Progenitor cell of endocrine pancreas (in vitro differentiated cells): ENCODE results near the gene TBC1D25. TPM values are rescaled to one million over a fixed set of nuclear protein-coding genes. Genes with fewer than 3 reads are reported as not detected.

Experiments used
- DNase-seq: peaks from one replicate; pipeline ENCODE4 v3.0.0; 2021; ENCODE audit warnings: low spot score; ENCODE audit not compliant: unreplicated experiment
- H3K27ac Mint-ChIP-seq: 2 replicates; pipeline ENCODE4 v1.8.0; 2021; ENCODE audit warnings: mild to moderate bottlenecking, moderate library complexity, mixed read lengths
- H3K27me3 Mint-ChIP-seq: 2 replicates; pipeline ENCODE4 v1.8.0; 2021; ENCODE audit warnings: mixed read lengths
- H3K36me3 Mint-ChIP-seq: 2 replicates; pipeline ENCODE4 v1.8.0; 2022; ENCODE audit warnings: mixed read lengths; ENCODE audit not compliant: insufficient read depth
- H3K4me1 Mint-ChIP-seq: 2 replicates; pipeline ENCODE4 v1.8.0; 2021; ENCODE audit warnings: low read depth, mixed read lengths
- H3K4me3 Mint-ChIP-seq: 2 replicates; pipeline ENCODE4 v1.8.0; 2021; ENCODE audit warnings: low read depth, mild to moderate bottlenecking, moderate library complexity, mixed read lengths
- H3K9me3 Mint-ChIP-seq: 2 replicates; pipeline ENCODE4 v1.8.0; 2021; ENCODE audit warnings: low read depth, mixed read lengths
- total RNA-seq: library from RNA; stranded (reverse); gene quantifications from 2 replicates; pipeline ENCODE4 v1.2.1, GENCODE V29; 2021
- TF ChIP-seq, protein P1 (sequence below): fragments of 200-600 bp; sonication (generic); IDR thresholded peaks from one replicate; pipeline ENCODE4 v1.5.0; 2021; ENCODE audit warnings: antibody characterized with exemption, mild to moderate bottlenecking; ENCODE audit not compliant: unreplicated experiment

Gene TBC1D25
- total RNA-seq, 1 donor from 2014 or later: 12.6 TPM

DNA sequence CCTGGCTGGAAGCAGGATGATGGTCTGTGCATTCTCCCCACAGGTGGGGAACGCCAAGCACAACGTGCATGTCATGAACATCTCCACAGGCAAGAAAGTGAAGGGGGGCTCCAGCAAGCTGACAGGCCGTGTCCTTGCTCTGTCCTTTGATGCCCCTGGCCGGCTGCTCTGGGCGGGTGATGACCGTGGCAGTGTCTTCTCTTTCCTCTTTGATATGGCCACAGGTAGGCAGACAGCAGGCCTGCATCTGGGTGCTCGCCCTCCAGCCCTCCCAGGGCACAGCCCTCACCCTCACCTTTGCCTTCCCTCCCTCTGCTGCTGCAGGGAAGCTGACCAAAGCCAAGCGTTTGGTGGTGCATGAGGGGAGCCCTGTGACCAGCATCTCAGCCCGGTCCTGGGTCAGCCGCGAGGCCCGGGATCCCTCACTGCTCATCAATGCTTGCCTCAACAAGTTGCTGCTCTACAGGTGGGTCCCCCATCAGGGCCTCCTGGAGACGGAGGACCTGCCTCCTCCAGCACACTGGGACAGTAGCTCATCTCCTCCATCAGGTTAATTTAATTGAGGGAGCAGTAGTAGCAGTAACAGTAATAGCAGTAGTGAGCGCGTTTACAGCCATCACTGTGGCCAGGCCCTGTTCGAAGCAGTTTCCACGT is 62.4 kb downstream of the TBC1D25 start:
- H3K9me3 Mint-ChIP-seq: peaks cover 9% of the 10 kb centered on the region

DNA sequence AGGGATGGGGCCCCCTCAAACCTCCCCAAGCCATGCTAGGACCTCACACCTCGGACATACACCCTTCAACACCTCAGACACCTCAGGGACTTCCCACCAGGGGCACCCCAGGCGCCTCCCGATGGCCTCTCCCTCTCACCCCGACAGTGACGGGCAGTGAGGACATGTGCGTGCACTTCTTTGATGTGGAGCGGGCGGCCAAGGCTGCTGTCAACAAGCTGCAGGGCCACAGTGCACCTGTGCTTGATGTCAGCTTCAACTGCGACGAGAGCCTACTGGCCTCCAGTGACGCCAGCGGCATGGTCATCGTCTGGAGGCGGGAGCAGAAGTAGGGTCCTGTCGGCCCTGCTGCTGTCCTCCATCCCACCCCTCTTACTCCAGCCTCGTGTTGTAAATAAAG is 65.2 kb downstream of the TBC1D25 start:
- H3K36me3 Mint-ChIP-seq: peaks cover 14% of the 10 kb centered on the region
- TF ChIP-seq, protein P1, sequence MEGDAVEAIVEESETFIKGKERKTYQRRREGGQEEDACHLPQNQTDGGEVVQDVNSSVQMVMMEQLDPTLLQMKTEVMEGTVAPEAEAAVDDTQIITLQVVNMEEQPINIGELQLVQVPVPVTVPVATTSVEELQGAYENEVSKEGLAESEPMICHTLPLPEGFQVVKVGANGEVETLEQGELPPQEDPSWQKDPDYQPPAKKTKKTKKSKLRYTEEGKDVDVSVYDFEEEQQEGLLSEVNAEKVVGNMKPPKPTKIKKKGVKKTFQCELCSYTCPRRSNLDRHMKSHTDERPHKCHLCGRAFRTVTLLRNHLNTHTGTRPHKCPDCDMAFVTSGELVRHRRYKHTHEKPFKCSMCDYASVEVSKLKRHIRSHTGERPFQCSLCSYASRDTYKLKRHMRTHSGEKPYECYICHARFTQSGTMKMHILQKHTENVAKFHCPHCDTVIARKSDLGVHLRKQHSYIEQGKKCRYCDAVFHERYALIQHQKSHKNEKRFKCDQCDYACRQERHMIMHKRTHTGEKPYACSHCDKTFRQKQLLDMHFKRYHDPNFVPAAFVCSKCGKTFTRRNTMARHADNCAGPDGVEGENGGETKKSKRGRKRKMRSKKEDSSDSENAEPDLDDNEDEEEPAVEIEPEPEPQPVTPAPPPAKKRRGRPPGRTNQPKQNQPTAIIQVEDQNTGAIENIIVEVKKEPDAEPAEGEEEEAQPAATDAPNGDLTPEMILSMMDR: no peak
- DNase-seq: no peak
- no peak overlapping the region for H3K4me3 Mint-ChIP-seq
- H3K4me1 Mint-ChIP-seq: no peaks in the 10 kb centered on the region
- H3K9me3 Mint-ChIP-seq: peaks cover 13% of the 10 kb centered on the region
- H3K27me3 Mint-ChIP-seq: no peaks in the 10 kb centered on the region
- H3K27ac Mint-ChIP-seq: no peak overlapping the region

More for the DNA sequence above, 62.4 kb downstream of the TBC1D25 start:
- peaks cover 17% of the 10 kb centered on the region for H3K36me3 Mint-ChIP-seq
- H3K4me1 Mint-ChIP-seq: peaks cover 4% of the 10 kb centered on the region
- no peak overlapping the region for H3K27ac Mint-ChIP-seq
- no peak overlapping the region for H3K4me3 Mint-ChIP-seq
- DNase-seq: no peak
- TF ChIP-seq, protein P1: no peak
- H3K27me3 Mint-ChIP-seq: no peaks in the 10 kb centered on the region

DNA sequence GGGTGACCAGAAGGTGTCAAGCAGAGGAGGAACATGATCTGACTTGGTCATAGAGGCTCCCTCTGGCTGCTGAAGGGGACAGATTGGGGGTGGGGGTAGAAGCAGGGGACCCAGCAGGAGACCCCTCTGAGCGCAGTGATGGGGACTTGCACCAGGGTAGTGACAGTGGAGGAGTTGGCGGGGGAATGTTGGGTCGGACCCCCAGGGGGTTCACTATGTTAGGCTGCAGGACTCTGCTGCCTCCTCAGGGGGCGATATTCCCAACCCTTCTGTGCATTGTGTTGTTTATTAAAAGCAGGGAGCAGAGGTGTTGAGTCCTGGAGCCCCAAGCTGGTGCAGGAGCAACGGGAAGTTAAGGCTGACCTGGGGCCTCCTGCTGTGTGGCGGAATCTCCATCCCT is 66.6 kb downstream of the TBC1D25 start:
- no peaks in the 10 kb centered on the region for H3K27me3 Mint-ChIP-seq
- H3K4me3 Mint-ChIP-seq: no peak overlapping the region
- peaks cover 13% of the 10 kb centered on the region for H3K9me3 Mint-ChIP-seq
- H3K27ac Mint-ChIP-seq: no peak overlapping the region
- H3K4me1 Mint-ChIP-seq: no peaks in the 10 kb centered on the region
- peaks cover 14% of the 10 kb centered on the region for H3K36me3 Mint-ChIP-seq
- TF ChIP-seq, protein P1: no peak
- no peak for DNase-seq

DNA sequence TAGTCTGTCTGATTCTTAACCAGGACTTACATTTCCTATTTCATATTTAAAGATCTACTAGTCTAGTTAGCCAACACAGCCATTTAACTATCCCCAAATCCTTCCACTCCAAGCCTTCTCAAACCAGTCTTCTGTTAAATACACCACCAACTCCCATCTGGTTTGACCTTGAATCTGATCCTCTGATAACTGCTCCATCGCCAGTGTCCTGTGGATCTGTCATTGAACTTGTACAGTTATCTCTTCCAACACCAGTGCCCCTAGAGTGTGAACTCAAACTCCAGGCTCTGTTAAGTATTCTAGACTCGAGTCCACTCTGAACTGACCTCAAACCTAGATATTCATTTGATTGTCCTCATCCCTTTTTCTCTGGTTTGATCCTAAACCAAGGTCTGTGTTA is 72.2 kb downstream of the TBC1D25 start:
- Mint-ChIP-seq H3K36me3 (peaks cover 4% of the 10 kb centered on the region), H3K27me3 (peaks cover 2% of the 10 kb centered on the region), H3K9me3 (peaks cover 17% of the 10 kb centered on the region)

More for the DNA sequence above, 72.2 kb downstream of the TBC1D25 start:
- TF ChIP-seq, protein P1: no peak
- H3K4me3 Mint-ChIP-seq: no peak overlapping the region
- H3K4me1 Mint-ChIP-seq: no peaks in the 10 kb centered on the region
- no peak for DNase-seq
- no peak overlapping the region for H3K27ac Mint-ChIP-seq

Other genes with a start within 250 kb of the TBC1D25 start
- gene SSX3, start 183.0 kb upstream of the TBC1D25 start, total RNA-seq: not detected in 2 replicates
- gene SSX4, start 156.2 kb upstream of the TBC1D25 start, total RNA-seq: not detected in 2 replicates
- not detected in 2 replicates for gene SSX4B, start 127.8 kb upstream of the TBC1D25 start, total RNA-seq
- 0.33 and 0.74 TPM in 2 replicates for gene SLC38A5, start 69.5 kb upstream of the TBC1D25 start, total RNA-seq
- 40.5 and 41.8 TPM in 2 replicates for gene FTSJ1, start 63.5 kb upstream of the TBC1D25 start, total RNA-seq
- gene PORCN, start 30.7 kb upstream of the TBC1D25 start, total RNA-seq: 6.5 and 8.3 TPM in 2 replicates
- gene EBP, start 17.9 kb upstream of the TBC1D25 start, total RNA-seq: 73.1 and 81.9 TPM in 2 replicates
- gene RBM3, start 34.8 kb downstream of the TBC1D25 start, total RNA-seq: 140 and 169 TPM in 2 replicates
- 103 and 112 TPM in 2 replicates for gene WDR13, start 57.8 kb downstream of the TBC1D25 start, total RNA-seq
- 0.62 and 1.2 TPM in 2 replicates for gene WAS, start 144.1 kb downstream of the TBC1D25 start, total RNA-seq
- 7.4 and 8.2 TPM in 2 replicates for gene SUV39H1, start 157.0 kb downstream of the TBC1D25 start, total RNA-seq
- gene GLOD5, start 222.0 kb downstream of the TBC1D25 start, total RNA-seq: not detected in 2 replicates
- not detected in 2 replicates for gene GATA1, start 246.9 kb downstream of the TBC1D25 start, total RNA-seq